CD4-positive, alpha-beta T cell treated with Interleukin-15 for 4 hours (primary cell): Measurements from ENCODE around the gene GJA4.
"Not testable (repeated sequence)": the region's sequence is repeated elsewhere in the genome, so short reads cannot be mapped to it uniquely, and the experiment has no call there.

ENCODE experiments used
- DNase-seq: peaks from one replicate; pipeline ENCODE4 v3.0.0-alpha.2; 2020; ENCODE audit warnings: low spot score

The GJA4 gene

DNA sequence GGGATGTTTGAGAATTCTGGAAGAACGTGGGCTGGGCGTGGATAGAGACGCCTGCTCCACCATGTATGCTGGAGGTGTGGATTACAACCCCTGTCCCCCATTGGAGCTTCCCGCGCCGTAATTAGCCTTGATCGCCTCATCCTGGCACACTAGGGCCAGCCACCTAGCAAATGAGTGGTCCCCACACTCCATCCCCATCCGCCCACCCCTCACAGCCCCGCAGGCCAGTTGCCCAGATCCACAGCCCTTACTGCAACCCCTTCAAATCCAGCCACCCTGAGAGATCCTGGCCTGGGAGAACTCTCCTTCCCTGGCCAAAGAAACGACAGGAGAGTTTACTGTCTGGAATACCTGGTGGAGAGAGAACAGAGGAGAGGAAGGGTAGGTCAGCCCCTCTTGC, 375 bp upstream of the GJA4 start:
- DNase-seq: no peak

GRCh38 chr1:34794001-34794789, 1.4 kb downstream of the GJA4 start:
- DNase-seq: no peak

DNA sequence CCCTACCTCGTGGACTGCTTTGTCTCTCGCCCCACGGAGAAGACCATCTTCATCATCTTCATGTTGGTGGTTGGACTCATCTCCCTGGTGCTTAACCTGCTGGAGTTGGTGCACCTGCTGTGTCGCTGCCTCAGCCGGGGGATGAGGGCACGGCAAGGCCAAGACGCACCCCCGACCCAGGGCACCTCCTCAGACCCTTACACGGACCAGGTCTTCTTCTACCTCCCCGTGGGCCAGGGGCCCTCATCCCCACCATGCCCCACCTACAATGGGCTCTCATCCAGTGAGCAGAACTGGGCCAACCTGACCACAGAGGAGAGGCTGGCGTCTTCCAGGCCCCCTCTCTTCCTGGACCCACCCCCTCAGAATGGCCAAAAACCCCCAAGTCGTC, 2.0 kb downstream of the GJA4 start:
- no peak for DNase-seq

- DNase-seq: no peak
Observed at GRCh38 chr1:34795916-34796315, 3.1 kb downstream of the GJA4 start.

DNA sequence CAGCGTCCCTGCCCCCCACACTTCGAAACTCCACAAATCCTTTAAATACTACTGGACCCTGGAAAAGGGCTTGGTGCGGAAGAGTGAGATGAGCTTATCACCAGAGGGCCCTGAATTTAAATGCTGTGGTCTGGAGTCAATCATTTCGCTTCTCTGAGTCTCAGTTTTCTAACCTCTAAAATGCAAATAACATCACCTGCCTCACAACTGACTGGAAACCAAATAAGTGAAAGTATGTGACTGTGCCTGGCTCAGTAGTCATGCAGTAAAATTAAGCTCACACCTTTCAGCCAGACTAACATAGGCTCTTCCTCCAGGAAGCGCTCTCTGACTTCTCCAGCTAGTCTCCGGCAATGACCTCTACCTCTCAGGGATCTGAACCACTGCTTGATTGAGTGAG, 4.2 kb downstream of the GJA4 start:
- DNase-seq: no peak

- no peak for DNase-seq
Observed at GRCh38 chr1:34800214-34800613, 7.4 kb downstream of the GJA4 start.

DNA sequence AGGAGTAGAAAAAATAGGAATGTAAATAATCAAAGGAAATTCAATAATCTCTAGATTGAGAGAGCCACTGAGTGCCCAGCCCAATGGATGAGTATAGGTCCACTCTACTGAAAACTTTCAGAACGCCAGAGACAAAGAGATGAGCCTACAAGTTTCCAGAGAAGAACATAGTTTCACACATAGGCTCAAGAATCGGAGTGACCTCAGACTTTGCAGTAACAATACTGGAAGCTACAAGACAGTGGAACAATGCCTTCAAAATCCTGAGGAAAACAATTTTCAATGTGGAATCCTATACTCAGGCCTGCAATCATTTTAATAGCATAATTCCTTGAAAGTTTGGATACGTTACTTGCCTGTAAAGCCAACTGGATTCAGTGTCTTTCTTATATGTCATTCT, 11.0 kb downstream of the GJA4 start:
- no peak for DNase-seq

DNA sequence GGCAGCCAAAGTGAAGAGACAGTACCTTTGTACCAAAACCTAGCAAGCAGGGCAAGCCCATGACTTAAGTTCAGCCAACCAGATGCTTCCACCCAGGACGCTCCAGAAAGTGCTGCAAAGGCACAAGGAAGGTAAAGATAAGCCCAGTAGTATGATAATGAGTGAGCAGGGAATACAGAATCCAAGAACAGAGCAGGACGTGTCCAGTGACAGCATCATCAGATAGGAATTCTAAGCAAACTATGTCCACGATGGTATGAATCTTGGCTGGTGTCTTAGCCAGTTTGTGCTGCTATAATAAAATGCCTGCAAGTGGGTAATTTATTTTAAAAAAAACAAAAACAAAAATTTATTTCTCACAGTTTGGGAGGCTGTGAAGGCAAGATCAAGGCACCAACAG, 13.6 kb downstream of the GJA4 start:
- no peak for DNase-seq

DNA sequence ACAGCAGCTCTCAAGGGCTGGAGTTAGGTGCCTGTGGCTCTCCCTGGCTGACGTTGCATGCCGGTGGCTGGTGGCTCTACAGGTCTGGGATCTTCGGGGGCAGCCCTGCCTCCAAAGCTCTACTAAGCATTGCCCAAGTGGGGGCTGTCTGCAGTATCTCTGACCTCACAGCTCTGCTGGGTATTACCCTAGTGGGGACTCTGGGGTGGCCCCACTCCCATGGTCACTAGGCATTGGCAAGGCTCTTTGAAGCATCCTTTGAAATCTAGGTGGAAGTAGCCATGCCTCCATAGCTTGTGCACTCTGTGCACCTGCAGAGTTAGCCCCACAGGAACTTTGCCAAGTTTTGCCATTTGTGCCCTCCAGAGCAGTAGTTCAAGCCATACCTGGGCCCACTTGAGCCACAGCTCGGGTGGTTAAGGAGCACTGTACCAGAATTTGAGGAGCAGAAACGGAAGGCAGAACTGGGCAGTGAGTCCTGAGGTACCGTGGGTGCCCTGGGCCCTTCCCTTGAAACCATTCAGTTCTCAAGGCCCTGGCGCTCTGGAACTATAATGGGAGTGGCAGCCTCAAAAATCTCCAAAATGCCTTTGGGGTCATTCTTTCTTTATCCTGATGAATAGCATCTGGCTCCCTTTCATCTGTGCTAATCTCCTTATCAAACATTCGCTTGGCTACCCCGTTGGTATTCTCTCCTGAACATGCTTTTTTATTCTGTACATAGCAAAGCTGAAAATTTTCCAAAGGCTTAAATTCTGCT, 15.4 kb downstream of the GJA4 start:
- no peak for DNase-seq

GRCh38 chr1:34810781-34811180, 18.0 kb downstream of the GJA4 start:
- not testable (repeated sequence) for DNase-seq

GRCh38 chr1:34816332-34816731, 23.5 kb downstream of the GJA4 start:
- DNase-seq: no peak

- DNase-seq: no peak
Observed at GRCh38 chr1:34816778-34817177, 24.0 kb downstream of the GJA4 start.

DNA sequence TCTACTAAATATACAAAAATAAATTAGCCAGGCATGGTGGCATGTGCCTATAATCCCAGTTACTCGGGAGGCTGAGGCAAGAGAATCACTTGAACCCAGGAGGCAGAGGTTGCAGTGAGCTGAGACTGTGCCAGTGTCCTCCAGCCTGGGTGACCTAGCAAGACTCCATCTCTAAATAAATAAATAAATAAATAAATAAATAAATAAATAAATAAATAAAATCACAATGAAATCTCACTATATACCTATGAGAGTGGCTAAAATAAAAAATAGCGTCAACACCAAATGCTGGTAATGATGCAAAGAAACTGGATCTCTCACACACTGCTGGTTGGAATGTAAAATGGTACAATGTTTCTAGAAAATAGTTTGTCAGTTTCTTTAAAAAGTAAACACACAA, 26.1 kb downstream of the GJA4 start:
- not testable (repeated sequence) for DNase-seq

DNA sequence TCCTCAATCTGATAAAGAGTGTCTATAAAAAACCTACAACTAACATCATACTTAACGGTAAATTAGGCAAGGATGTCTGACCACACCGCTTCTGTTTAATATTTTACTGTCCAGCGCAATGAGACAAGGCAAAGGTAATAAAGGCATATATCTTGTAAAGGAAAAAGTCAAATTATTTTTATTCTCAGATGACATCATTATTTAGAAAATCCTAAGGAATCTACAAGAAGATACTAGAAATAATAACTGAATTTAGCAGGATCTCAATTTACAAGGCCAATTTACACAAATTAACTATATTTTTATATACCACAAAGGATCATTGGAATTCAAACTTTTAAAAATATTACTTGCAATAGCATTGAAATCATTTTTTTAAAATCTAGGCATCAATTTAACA, 29.4 kb downstream of the GJA4 start:
- DNase-seq: no peak

DNA sequence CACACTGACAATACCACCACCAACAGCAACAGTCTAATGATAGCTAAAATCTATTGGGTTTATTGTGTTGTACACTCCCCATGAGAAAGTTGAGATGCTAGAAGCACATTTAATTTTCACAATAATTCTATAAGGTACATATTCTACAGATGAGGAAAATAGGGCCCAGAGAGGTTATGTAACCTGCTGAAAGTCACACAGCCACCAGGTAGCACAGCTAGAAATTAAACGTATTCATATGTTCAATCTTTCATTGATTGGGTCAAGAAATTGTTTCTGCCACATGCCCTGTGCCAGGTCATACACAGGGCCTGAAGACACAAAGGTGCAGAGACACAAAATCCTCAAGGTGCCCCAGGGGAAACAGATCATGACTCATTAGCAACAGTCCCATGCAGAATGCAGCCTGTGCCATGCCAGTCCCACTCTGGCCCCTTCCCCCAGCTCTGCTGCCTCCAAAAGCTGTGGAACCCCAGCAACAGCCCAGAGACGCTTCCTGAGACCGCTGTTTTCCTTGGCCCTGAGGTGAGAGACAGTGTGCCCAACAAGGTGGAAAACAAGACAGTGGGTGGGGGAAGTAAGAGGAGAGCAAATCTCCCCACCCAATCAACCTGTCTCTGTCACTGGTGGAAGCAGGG, 32.1 kb downstream of the GJA4 start:
- no peak for DNase-seq

- no peak for DNase-seq
Observed at GRCh38 chr1:34825455-34826091, 32.8 kb downstream of the GJA4 start.

GRCh38 chr1:34827341-34827941, 34.6 kb downstream of the GJA4 start:
- DNase-seq: no peak

GRCh38 chr1:34828611-34829010, 35.8 kb downstream of the GJA4 start:
- DNase-seq: no peak

DNA sequence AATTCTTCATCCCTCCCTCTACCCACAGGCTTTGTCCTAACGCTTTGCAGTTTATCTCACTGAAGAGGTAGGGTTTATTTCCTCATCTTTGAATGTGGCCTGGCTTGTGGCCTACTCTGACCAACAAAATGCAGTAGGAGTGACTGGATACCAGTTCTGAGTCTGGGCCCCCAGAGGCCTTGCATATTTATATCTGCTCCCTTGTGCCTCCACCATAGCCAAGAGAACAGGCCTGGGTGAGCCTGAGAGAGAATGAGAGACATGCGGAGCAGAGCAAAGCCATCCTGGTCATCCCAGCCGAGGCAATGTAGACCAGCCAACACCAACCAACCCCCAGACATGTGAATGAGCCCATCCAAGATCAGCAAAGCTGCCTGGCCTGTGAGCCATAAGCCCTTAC, 36.5 kb downstream of the GJA4 start:
- DNase-seq: no peak

GRCh38 chr1:34831721-34832246, 39.0 kb downstream of the GJA4 start:
- no peak for DNase-seq

GRCh38 chr1:34833711-34834110, 40.9 kb downstream of the GJA4 start:
- no peak for DNase-seq
